GM21717 (cell line): ENCODE measurements around the gene SOCS1.
"Not testable (repeated sequence)": the region's sequence is repeated elsewhere in the genome, so short reads cannot be mapped to it uniquely, and the experiment has no call there.

ENCODE experiments used
- ATAC-seq: cut with Tn5 transposase; IDR thresholded peaks from one replicate; pipeline ENCODE4 v1.9.1; 2021; ENCODE audit warnings: mild to moderate bottlenecking, moderate library complexity; ENCODE audit not compliant: unreplicated experiment

The SOCS1 gene

GRCh38 chr16:11231367-11231970 lies 24.5 kb downstream of the SOCS1 start:
- no peak for ATAC-seq

GRCh38 chr16:11229906-11230305 lies 26.1 kb downstream of the SOCS1 start:
- no peak for ATAC-seq

GRCh38 chr16:11229432-11229831 lies 26.6 kb downstream of the SOCS1 start:
- no peak for ATAC-seq

- ATAC-seq = no peak
Measured at GRCh38 chr16:11225677-11226549, 30.1 kb downstream of the SOCS1 start.

- ATAC-seq = peak; percentile 76
Measured at GRCh38 chr16:11224894-11225676, 30.9 kb downstream of the SOCS1 start.

GRCh38 chr16:11224096-11224893 lies 31.7 kb downstream of the SOCS1 start:
- peak; percentile 39 for ATAC-seq

GRCh38 chr16:11220507-11220906 lies 35.5 kb downstream of the SOCS1 start:
- not testable (repeated sequence) for ATAC-seq

- no peak for ATAC-seq
Measured at GRCh38 chr16:11219178-11219577, 36.8 kb downstream of the SOCS1 start.

- ATAC-seq = no peak
Measured at GRCh38 chr16:11218604-11218962, 37.4 kb downstream of the SOCS1 start.

- ATAC-seq = no peak
Measured at GRCh38 chr16:11217651-11218603, 38.1 kb downstream of the SOCS1 start.

GRCh38 chr16:11215935-11216556 lies 40.0 kb downstream of the SOCS1 start:
- ATAC-seq = no peak

- no peak for ATAC-seq
Measured at GRCh38 chr16:11213799-11214198, 42.2 kb downstream of the SOCS1 start.

- no peak for ATAC-seq
Measured at GRCh38 chr16:11213373-11213772, 42.6 kb downstream of the SOCS1 start.

- no peak for ATAC-seq
Measured at GRCh38 chr16:11212798-11213196, 43.2 kb downstream of the SOCS1 start.

- ATAC-seq = no peak
Measured at GRCh38 chr16:11211977-11212797, 43.8 kb downstream of the SOCS1 start.

GRCh38 chr16:11211061-11211976 lies 44.7 kb downstream of the SOCS1 start:
- ATAC-seq = no peak

GRCh38 chr16:11210260-11210659 lies 45.7 kb downstream of the SOCS1 start:
- no peak for ATAC-seq
